Effector memory CD8-positive, alpha-beta T cell (primary cell): ENCODE measurements around the gene ADGRG1.

ENCODE experiments used
- ATAC-seq: fragments of 150-1000 bp; cut with Tn5 transposase; replicated peaks from 2 replicates; pipeline ENCODE4 v1.10.0; 2021; ENCODE audit warnings: mild to moderate bottlenecking, moderate library complexity
- DNase-seq, 3 experiments: peaks; one replicate each; pipeline ENCODE4 v3.0.0; 2021
- H3K27ac Mint-ChIP-seq, 2 donors: one replicate each; pipeline ENCODE4 v1.8.0; 2022; ENCODE audit warnings: mild to moderate bottlenecking in 2 of 2, mixed read lengths in 2 of 2, moderate library complexity in 2 of 2
- H3K27me3 Mint-ChIP-seq, 2 donors: one replicate each; pipeline ENCODE4 v1.8.0; 2022; ENCODE audit warnings: mixed read lengths in 2 of 2
- H3K36me3 Mint-ChIP-seq: one replicate; pipeline ENCODE4 v1.8.0; 2022; ENCODE audit warnings: mild to moderate bottlenecking, moderate library complexity, mixed read lengths; ENCODE audit not compliant: insufficient read depth
- H3K4me1 Mint-ChIP-seq, 2 donors: one replicate each; pipeline ENCODE4 v1.8.0; 2022; ENCODE audit warnings: low read depth in 2 of 2, mixed read lengths in 2 of 2
- H3K4me3 Mint-ChIP-seq, 2 donors: one replicate each; pipeline ENCODE4 v1.8.0; 2022; ENCODE audit warnings: mild to moderate bottlenecking in 2 of 2, mixed read lengths in 2 of 2, moderate library complexity in 2 of 2
- H3K9me3 Mint-ChIP-seq, 2 donors: one replicate each; pipeline ENCODE4 v1.8.0; 2022; ENCODE audit warnings: mixed read lengths in 2 of 2

The ADGRG1 gene

GRCh38 chr16:57638381-57638780, 10.0 kb downstream of the ADGRG1 start:
- no peaks in the 10 kb centered on the region for H3K27me3 Mint-ChIP-seq
- H3K9me3 Mint-ChIP-seq: no peaks in the 10 kb centered on the region
- peaks cover 21 to 23% of the 10 kb centered on the region in 2 donors for H3K4me1 Mint-ChIP-seq
- peak overlapping the region; percentile 14 to 73 for H3K27ac Mint-ChIP-seq
- no peak for ATAC-seq
- no peak for DNase-seq
- H3K4me3 Mint-ChIP-seq: no peak overlapping the region
- peaks cover 12% of the 10 kb centered on the region for H3K36me3 Mint-ChIP-seq

- peak overlapping the region; percentile 14 to 32 for H3K27ac Mint-ChIP-seq
- H3K9me3 Mint-ChIP-seq: no peaks in the 10 kb centered on the region
- ATAC-seq: peak; percentile 43
- peaks cover 21 to 24% of the 10 kb centered on the region in 2 donors for H3K4me1 Mint-ChIP-seq
- DNase-seq: no peak
- no peaks in the 10 kb centered on the region for H3K27me3 Mint-ChIP-seq
- H3K4me3 Mint-ChIP-seq: no peak overlapping the region
- peaks cover 9% of the 10 kb centered on the region for H3K36me3 Mint-ChIP-seq
Observed at GRCh38 chr16:57639172-57639887, 10.9 kb downstream of the ADGRG1 start.

GRCh38 chr16:57640185-57640584, 11.8 kb downstream of the ADGRG1 start:
- H3K27ac Mint-ChIP-seq: peak overlapping the region; percentile 14 to 30
- peaks cover 20 to 23% of the 10 kb centered on the region in 2 donors for H3K4me1 Mint-ChIP-seq
- ATAC-seq (no peak), DNase-seq (no peak)
- H3K4me3 Mint-ChIP-seq: no peak overlapping the region
- no peaks in the 10 kb centered on the region for H3K9me3 Mint-ChIP-seq
- H3K36me3 Mint-ChIP-seq: peaks cover 9% of the 10 kb centered on the region
- no peaks in the 10 kb centered on the region for H3K27me3 Mint-ChIP-seq

- Mint-ChIP-seq H3K27ac (peak overlapping the region in 1 of 2 donors; percentile 14), H3K4me1 (peaks cover 19 to 21% of the 10 kb centered on the region in 2 donors), H3K27me3 (no peaks in the 10 kb centered on the region), H3K9me3 (no peaks in the 10 kb centered on the region), H3K36me3 (peaks cover 9% of the 10 kb centered on the region), H3K4me3 (no peak overlapping the region)
- ATAC-seq (no peak), DNase-seq (no peak)
Observed at GRCh38 chr16:57640612-57641011, 12.2 kb downstream of the ADGRG1 start.

DNA sequence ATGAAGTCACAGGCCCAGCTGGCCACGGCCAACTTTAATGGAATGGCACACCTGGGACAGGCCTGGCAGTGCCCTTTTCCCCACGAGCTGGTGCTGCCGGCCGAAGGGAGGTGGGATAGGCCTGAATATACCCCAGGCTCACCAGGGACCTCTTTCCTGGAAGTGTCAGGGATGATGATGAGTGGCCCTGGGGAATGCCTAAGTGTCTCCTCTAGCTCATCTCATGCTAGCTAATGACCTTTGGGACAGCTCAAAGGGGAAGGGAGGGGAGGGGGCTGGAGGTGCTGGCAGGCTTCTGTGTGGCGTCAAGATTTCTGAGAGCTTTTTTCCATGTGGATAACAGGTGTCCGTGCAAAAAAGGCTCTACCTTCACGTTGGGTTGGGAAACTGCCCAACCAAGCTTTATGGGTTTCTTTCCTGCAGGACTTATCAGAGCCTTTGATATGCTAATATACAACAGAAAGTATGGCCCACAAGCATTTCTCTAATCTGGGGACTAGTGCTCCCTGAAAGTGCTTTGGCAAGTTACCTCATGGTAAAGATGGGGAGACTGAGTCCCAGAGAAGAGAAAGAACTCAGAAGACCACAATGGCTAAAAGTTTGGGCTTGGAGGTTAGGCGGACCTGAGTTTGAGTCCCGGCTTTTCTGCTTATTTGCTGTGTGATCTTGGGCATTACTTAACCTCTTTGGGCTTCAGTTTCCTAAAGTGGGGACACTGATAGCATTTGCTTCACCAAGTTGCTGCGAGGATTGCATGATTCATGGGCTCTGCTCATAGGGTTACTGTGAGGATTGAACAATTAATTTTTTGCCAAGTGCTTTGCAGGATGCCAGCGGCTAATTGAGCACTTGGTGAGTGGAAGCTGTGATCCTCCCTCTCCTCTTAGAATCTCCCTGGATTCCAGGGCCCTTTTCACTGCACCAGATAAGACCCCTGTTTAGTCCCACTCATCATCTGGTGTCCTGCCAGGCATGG, 14.0 kb downstream of the ADGRG1 start:
- no peak for ATAC-seq
- Mint-ChIP-seq H3K27ac (peak overlapping the region in 1 of 2 donors; percentile 52), H3K4me3 (no peak overlapping the region), H3K9me3 (no peaks in the 10 kb centered on the region), H3K27me3 (no peaks in the 10 kb centered on the region), H3K36me3 (peaks cover 6% of the 10 kb centered on the region), H3K4me1 (peaks cover 24 to 31% of the 10 kb centered on the region in 2 donors)
- no peak for DNase-seq

- DNase-seq (no peak), ATAC-seq (no peak)
- H3K27me3 Mint-ChIP-seq: no peaks in the 10 kb centered on the region
- H3K9me3 Mint-ChIP-seq: no peaks in the 10 kb centered on the region
- peaks cover 30 to 39% of the 10 kb centered on the region in 2 donors for H3K4me1 Mint-ChIP-seq
- H3K4me3 Mint-ChIP-seq: no peak overlapping the region
- peak overlapping the region in 1 of 2 donors; percentile 52 for H3K27ac Mint-ChIP-seq
- H3K36me3 Mint-ChIP-seq: peaks cover 9% of the 10 kb centered on the region
Observed at GRCh38 chr16:57643147-57643874, 14.9 kb downstream of the ADGRG1 start.

GRCh38 chr16:57643910-57644309, 15.5 kb downstream of the ADGRG1 start:
- Mint-ChIP-seq H3K27ac (no peak overlapping the region), H3K27me3 (no peaks in the 10 kb centered on the region), H3K4me3 (no peak overlapping the region), H3K36me3 (peaks cover 6% of the 10 kb centered on the region), H3K4me1 (peaks cover 34 to 43% of the 10 kb centered on the region in 2 donors), H3K9me3 (no peaks in the 10 kb centered on the region)
- DNase-seq (no peak), ATAC-seq (no peak)

- no peak overlapping the region for H3K4me3 Mint-ChIP-seq
- no peak for DNase-seq
- ATAC-seq: no peak
- peaks cover 6% of the 10 kb centered on the region for H3K36me3 Mint-ChIP-seq
- H3K4me1 Mint-ChIP-seq: peaks cover 37 to 46% of the 10 kb centered on the region in 2 donors
- no peaks in the 10 kb centered on the region for H3K9me3 Mint-ChIP-seq
- H3K27me3 Mint-ChIP-seq: no peaks in the 10 kb centered on the region
- H3K27ac Mint-ChIP-seq: no peak overlapping the region
Observed at GRCh38 chr16:57644383-57645014, 16.1 kb downstream of the ADGRG1 start.

GRCh38 chr16:57645169-57645568, 16.7 kb downstream of the ADGRG1 start:
- no peak for DNase-seq
- ATAC-seq: no peak
- Mint-ChIP-seq H3K4me3 (no peak overlapping the region), H3K27ac (no peak overlapping the region), H3K36me3 (peaks cover 12% of the 10 kb centered on the region), H3K4me1 (peaks cover 38 to 45% of the 10 kb centered on the region in 2 donors), H3K9me3 (no peaks in the 10 kb centered on the region), H3K27me3 (no peaks in the 10 kb centered on the region)

DNA sequence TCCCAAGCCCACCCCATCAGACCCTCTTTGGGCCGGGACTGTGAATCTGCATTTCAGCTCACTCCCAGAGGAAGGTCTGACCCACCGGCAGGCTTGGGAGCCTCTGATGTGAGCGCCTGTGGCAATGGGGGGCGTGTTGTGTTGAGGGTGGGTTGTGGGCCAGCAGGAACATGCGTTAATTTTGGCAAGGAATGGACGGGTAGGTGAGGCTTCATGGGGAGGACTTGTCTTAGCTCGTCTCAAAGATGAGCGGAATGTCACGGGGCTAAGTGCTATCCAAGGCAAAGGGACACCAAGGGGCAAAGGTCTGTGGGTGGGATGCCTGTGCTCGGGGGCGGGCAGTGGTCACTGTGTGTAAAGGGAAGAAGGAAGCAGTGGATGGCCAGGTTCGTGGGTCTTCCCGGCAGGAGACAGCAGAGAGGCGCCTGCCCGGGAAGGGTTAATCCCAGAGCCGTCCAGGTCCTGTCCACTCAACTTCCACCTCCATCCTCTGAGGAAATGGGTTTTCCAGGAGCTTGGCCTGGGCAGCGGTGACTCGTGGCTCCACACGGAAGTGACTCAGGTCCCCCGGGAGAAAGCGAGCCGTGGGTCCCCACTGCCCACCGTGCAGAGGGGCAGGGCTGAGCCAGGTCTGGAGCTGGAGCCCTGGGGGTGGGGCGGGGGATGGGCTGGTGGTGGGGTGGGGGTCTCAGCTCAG, 17.4 kb downstream of the ADGRG1 start:
- DNase-seq (no peak), ATAC-seq (no peak)
- Mint-ChIP-seq H3K9me3 (no peaks in the 10 kb centered on the region), H3K4me3 (peak overlapping the region; percentile 55 to 78), H3K4me1 (peaks cover 41% of the 10 kb centered on the region in 2 donors), H3K36me3 (peaks cover 13% of the 10 kb centered on the region), H3K27ac (peak overlapping the region in 1 of 2 donors; percentile 90), H3K27me3 (no peaks in the 10 kb centered on the region)

- H3K27ac Mint-ChIP-seq: peak overlapping the region in 1 of 2 donors; percentile 90
Observed at GRCh38 chr16:57646388-57647039, 18.1 kb downstream of the ADGRG1 start.

More at GRCh38 chr16:57646388-57647039, 18.1 kb downstream of the ADGRG1 start:
- H3K4me1 Mint-ChIP-seq: peaks cover 47 to 48% of the 10 kb centered on the region in 2 donors
- H3K36me3 Mint-ChIP-seq: peaks cover 20% of the 10 kb centered on the region
- ATAC-seq (peak; percentile 78), DNase-seq (peak; percentile 39 to 48 (median 46))
- H3K9me3 Mint-ChIP-seq: no peaks in the 10 kb centered on the region
- peak overlapping the region; percentile 73 to 78 for H3K4me3 Mint-ChIP-seq
- no peaks in the 10 kb centered on the region for H3K27me3 Mint-ChIP-seq
